ENCODE measurements around the gene TRAF3IP1.
"Not testable (repeated sequence)": the region's sequence is repeated elsewhere in the genome, so short reads cannot be mapped to it uniquely, and the experiment has no call there.

TRAF3IP1 gene, protein sequence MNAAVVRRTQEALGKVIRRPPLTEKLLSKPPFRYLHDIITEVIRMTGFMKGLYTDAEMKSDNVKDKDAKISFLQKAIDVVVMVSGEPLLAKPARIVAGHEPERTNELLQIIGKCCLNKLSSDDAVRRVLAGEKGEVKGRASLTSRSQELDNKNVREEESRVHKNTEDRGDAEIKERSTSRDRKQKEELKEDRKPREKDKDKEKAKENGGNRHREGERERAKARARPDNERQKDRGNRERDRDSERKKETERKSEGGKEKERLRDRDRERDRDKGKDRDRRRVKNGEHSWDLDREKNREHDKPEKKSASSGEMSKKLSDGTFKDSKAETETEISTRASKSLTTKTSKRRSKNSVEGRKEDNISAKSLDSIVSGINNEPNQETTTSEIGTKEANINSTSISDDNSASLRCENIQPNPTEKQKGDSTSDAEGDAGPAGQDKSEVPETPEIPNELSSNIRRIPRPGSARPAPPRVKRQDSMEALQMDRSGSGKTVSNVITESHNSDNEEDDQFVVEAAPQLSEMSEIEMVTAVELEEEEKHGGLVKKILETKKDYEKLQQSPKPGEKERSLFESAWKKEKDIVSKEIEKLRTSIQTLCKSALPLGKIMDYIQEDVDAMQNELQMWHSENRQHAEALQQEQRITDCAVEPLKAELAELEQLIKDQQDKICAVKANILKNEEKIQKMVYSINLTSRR

GRCh38 chr2:238320246-238320647 is at the start of gene TRAF3IP1:
Gene TRAF3IP1 (plus strand): TSS chr2:238320518. CDS start chr2:238320663, 145 bp downstream.
- DNase-seq (ENCODE audit: low read depth, low spot score): peak; percentile 88

GRCh38 chr2:238270606-238271005 is 49.7 kb upstream of the TRAF3IP1 start:
- no peak for DNase-seq (ENCODE audit: low read depth, low spot score)

DNA sequence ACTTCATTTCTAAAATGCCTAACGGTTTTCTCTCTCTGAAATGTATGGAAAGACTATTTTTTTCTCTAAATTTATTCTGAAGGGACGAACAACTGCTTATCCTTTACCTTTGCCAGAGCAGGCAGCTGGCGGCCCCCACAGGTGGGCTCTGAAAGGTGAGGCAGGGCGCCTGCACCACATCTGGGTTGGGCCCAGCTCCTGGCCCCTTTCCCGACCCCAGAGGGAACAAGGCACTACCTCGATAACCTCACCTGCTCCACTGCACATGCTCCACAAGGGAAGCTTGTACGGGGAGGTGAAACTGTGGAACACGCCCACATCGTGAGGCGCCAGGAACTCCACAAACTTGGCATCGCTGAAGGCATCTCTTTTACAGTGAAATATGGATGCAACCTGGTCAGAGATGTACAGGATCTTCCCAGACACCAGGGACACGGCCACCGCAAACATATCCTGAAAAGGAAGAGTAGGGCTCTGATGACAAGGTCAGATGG is 49.2 kb upstream of the TRAF3IP1 start:
- DNase-seq (ENCODE audit: low read depth, low spot score): no peak

DNA sequence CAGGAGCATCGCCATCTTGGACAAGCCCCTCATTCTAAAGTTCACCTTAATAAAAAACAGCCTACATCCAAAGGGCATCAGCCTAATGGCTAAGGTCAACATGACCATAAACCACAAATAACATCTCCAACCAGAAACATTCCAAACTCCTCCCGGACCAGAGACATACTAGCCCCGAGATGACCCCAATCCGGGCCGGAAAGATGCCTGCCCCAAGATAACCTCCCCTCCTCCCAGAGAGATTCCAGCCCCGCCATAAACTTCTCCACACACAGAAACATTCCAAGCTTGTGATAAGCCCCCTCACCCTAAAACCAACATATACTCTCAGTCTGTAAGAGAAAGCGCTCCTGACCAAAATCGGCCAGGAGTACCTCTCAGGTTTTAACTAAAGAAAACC is 48.6 kb upstream of the TRAF3IP1 start:
- DNase-seq (ENCODE audit: low read depth, low spot score): peak; percentile 64

- DNase-seq (ENCODE audit: low read depth, low spot score): no peak
These were observed 48.2 kb upstream of the TRAF3IP1 start for GRCh38 chr2:238272156-238272555.

GRCh38 chr2:238273433-238273832 is 46.9 kb upstream of the TRAF3IP1 start:
- DNase-seq (ENCODE audit: low read depth, low spot score): not testable (repeated sequence)

DNA sequence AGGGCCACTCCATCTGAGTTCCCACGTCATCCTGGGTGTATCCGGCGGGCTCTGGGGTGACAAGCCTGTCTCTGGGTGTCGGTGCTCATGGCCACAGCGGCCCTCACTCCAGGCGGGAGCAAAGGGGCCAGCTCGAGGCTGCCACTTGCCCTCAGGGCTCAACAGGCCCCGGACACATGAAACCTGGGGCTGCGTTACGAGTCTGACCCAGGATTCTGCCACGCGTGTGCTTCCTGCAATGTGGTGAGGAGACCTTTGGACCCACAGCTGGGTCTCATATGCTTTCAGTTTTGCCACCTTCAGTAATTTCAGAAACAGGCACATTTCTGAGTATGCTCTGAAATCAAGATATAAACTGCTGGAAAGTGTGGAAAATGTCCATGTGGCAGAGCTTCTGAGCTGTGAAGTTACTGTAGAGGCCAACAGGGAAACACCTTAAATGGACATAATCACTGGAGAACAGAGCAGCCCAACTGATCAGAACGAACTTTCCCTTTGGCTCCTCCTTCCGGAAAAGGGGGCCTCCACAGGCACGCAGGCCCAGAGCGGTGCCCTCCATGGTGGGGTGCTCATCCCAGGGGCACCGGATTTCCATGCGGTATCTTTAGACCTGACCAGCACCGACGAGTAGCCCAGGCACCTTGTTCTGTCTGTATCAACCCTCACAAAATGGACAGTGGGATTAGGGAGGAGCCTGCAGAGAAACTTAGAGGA is 46.0 kb upstream of the TRAF3IP1 start:
- no peak for DNase-seq (ENCODE audit: low read depth, low spot score)

DNA sequence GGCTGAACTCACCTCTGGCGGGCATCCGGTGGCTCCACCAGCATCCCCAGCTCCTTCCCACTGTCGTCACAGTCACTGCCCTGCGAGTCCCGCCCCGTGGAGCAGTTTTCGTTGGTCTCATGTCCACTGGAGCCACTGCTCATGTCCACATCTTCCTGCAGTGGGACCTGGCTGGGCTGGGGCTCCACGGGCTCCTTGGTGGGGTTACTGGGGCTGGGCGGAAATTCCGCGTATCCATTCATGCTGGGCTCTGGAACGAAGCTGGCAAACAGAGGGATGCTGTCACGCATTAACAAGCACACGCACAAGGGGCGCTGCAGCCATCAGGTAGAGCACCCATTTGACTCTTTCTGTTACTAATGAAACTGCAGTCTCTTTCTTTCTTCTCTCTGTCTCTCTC is 42.6 kb upstream of the TRAF3IP1 start:
- peak; percentile 48 for DNase-seq (ENCODE audit: low read depth, low spot score)

- no peak for DNase-seq (ENCODE audit: low read depth, low spot score)
These were observed 41.5 kb upstream of the TRAF3IP1 start for GRCh38 chr2:238278626-238279323.

GRCh38 chr2:238279324-238279682 is 41.0 kb upstream of the TRAF3IP1 start:
- DNase-seq (ENCODE audit: low read depth, low spot score): no peak

DNA sequence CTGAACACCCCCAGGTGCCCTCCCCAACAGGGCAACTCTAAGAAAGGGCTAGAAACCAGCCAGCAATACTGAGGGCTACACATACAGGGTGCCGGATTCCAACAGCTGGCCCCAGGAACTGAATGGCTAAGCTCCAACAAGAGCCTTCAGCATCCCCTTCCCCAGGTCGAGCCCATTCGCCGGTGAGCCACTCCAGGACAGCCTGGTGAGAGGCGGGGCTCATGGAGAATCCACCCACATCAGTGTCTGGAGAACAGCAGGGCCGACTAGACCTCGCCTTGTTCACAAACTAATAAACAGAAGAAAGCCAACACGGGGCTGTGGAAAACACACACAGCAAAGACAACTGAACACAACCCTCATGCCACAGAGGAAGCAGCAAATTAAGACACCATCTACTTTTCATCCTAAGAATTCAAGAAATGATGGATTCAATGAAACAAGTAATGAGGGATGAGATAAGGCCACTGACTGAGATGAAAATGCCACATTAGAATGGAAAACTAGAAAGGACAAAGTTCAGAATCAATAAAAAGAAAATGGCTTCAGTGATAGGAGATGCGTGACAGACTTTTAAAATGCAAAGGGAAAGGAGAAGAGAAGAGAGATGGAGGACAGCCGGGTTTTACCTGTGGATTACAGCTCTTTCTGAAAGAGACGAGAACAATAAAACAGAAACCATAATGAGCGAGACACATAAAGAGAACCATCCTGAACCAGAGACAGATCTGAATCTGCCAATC is 40.1 kb upstream of the TRAF3IP1 start:
- no peak for DNase-seq (ENCODE audit: low read depth, low spot score)

DNA sequence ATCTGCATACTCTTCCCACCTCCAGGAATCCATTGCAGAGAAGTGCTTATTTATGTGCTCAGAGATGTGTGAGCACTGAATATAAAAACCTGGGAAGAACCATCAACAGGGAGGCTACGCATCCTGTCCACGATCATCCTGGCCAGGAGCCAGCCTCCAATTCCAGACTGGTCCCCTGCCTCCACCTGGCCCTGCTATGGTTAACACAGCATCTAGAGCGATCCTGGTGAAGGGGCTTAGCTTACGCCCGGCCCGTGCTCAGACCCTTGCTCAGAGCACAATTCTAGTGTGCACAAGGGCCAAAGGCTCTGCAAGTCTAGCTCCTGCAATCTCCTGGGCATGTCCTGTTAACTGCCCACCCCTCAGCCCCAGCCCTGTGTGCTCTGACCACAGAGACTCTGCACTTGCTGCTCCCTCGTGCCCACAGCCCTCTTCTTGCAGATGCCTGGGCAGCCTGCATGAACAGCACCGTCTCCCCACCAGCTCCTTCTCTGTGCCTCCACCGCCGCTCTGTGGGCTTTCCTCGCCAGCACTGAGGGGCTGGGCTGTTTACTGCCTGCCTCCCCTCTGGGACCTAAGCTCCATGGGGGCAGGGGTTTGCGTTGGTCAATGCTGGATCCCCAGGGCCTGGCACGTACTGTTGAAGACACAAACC is 38.4 kb upstream of the TRAF3IP1 start:
- DNase-seq (ENCODE audit: low read depth, low spot score): no peak

- DNase-seq (ENCODE audit: low read depth, low spot score): no peak
These were observed 37.2 kb upstream of the TRAF3IP1 start for GRCh38 chr2:238282861-238283738.

DNA sequence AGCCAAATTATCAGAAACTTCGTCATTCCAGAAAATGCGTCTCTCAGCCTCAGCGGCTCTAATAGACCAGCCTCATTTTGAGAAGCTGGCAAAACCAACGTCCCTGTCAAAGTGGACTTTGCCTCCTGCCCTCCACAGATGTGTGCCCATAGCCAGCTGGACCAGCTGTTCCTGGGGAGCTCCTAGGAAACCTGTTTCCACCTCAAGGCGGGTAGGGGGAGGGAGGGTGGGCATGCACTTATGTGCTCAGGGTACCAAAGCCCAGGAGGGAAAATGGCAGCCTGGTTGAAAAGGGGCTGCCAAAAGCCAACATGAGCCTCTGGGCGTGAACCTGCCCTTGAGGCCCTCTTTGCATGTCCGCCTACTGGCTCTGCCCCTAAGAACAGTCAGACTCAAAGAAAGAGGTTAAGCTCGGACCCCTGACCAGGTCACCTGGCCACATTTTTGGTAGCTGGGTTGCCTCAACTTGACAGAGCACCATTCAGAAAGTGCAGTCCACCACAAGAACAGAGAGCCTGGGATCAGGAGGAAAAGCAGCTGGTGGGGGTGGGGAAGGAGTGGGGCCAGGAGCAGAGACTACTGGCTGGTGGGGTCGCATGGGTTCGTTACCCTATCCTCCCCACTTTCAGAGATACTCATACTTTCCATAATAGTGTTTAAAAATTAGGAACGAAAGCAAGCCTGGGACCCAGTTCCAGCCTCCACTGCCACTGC is 35.4 kb upstream of the TRAF3IP1 start:
- peak; percentile 44 for DNase-seq (ENCODE audit: low read depth, low spot score)

- peak; percentile 88 for DNase-seq (ENCODE audit: low read depth, low spot score)
These were observed 34.6 kb upstream of the TRAF3IP1 start for GRCh38 chr2:238285653-238286082.

DNA sequence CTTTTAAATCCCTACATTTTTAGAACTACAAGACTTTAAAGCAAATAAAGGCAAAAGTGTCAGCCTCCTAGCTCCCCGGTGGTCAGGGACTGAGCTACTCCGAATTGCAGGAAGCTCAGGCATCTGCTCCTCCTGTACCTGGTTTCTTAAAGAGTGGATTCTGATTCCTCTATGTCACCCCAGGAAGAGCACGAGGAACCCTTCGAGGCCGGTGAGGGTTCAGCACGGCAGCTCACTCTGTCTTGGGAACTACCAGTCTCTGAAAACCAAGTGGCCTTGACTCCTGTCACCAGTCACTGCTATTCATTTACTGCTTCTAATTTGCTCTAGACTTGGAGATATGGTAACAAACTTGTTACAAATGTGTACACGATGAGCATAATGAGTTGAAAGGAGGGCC is 34.2 kb upstream of the TRAF3IP1 start:
- DNase-seq (ENCODE audit: low read depth, low spot score): no peak

GRCh38 chr2:238286551-238286950 is 33.8 kb upstream of the TRAF3IP1 start:
- no peak for DNase-seq (ENCODE audit: low read depth, low spot score)

- no peak for DNase-seq (ENCODE audit: low read depth, low spot score)
These were observed 33.2 kb upstream of the TRAF3IP1 start for GRCh38 chr2:238286987-238287736.
